Esophagus squamous epithelium (tissue), 4 donors: ENCODE data around the gene GJA5.

Experiments used
- POLR2A ChIP-seq, 4 donors: fragments of 450-650 bp; IDR thresholded peaks; one replicate each; pipeline ENCODE4 v1.6.1; 2017; ENCODE audit warnings: antibody characterized with exemption in 4 of 4, mild to moderate bottlenecking in 4 of 4, moderate library complexity in 3 of 4
- TF ChIP-seq, protein P1 (sequence below), 6 experiments: fragments of 450-650 bp in 4 of 6; fragments of 200-600 bp in 2 of 6; sonication (generic) in 2 of 6; IDR thresholded peaks; one replicate each; pipeline ENCODE4 v1.5.1; 2016 to 2019; ENCODE audit warnings: antibody characterized with exemption in 6 of 6, mild to moderate bottlenecking in 4 of 6, moderate library complexity in 4 of 6

DNA sequence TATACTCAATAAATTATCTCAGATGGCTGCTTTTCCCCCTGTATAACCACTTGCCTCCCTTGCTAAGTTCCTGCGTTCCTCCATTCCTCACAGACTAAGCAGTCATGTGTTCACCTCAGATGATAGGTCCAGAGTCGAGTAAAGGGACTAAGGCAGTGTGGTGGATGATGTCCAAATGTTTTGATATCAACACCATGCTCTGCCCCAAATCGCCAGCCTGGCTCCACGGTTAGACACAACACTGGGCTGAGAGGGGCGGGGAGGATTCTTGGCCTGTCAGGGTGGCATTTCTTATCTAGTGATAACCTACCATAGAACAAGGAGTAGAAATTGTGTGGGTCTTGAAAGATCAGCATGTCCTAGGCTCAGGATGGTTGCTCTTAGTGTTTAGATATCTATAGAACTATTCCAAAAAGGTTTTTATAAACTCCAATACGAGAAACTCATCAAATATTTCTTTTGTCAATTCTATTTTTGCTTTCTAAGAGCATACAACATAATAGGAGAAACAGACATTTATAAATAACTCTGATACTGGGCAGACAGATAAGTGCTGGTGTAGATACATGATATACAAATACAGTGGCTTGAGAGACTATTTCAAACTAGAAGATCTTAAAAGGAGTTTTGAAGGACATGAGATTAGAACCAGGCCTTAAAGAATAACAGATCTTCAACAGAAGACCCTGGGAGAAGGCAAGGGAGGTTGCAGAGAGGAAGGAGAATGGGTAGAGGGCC is 21.5 kb downstream of the GJA5 start:
- TF ChIP-seq, protein P1, sequence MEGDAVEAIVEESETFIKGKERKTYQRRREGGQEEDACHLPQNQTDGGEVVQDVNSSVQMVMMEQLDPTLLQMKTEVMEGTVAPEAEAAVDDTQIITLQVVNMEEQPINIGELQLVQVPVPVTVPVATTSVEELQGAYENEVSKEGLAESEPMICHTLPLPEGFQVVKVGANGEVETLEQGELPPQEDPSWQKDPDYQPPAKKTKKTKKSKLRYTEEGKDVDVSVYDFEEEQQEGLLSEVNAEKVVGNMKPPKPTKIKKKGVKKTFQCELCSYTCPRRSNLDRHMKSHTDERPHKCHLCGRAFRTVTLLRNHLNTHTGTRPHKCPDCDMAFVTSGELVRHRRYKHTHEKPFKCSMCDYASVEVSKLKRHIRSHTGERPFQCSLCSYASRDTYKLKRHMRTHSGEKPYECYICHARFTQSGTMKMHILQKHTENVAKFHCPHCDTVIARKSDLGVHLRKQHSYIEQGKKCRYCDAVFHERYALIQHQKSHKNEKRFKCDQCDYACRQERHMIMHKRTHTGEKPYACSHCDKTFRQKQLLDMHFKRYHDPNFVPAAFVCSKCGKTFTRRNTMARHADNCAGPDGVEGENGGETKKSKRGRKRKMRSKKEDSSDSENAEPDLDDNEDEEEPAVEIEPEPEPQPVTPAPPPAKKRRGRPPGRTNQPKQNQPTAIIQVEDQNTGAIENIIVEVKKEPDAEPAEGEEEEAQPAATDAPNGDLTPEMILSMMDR (IDR thresholded peaks at IDR 0.05), result no peak
- TF ChIP-seq POLR2A (IDR thresholded peaks at IDR 0.05), result no peak
